ENCODE data around the gene PLIN4. TPM values are rescaled to one million over a fixed set of nuclear protein-coding genes. Genes with fewer than 3 reads are reported as not detected.
A peak's percentile ranks its signal among the peaks of the same experiment; 100 is the strongest.

Gene PLIN4
- total RNA-seq, 4 donors from 2014 or later = 1.3 to 6.6 (median 3.7) TPM

DNA sequence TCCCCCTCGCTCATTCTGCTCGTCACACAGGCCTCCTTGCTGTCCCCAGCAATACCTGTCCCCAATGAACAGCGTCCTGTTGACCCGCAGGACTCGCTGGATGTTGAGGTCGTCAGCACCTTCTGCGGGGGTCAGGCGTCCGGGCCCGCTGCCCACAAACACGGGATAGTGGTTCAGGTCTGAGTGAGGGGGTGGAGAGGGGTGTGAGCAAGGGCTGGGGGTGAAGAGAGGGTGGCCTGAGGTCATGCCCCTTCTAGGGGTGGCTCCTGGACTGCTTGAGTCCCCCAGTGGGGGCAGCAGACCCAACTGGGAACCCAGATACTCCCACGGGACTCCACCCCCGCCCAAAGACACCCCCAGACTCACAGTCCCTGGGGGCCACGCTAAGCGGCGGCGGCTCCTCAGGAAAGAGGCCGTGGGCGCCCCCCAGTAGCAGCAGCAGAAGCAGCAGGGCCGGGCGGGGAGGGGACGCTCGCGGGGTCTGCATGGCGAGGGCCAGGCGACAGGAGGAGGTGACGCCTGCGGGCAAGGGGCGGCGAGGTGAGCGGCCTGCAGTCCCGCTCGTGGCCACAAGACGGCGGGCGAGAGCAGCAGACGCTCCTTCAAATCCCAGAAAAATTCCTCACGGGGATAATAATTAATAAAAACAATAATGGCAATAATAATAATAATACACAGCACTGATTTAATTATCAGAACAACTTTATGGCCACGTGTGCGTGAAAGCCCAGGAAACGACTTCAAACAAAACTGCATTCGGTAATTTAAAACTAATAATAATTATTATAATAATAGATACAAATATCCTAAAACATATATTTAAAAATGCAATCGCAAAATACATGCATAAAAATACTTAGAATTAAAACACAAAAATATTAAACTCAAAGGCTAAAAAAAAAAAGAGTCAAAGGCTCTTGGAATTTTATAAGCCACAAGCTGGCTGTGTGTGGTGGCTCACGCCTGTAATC, 40.0 kb upstream of the PLIN4 start:
- WGBS, 2 donors = 26 to 28% methylated on average over 42 to 44 of the region's 44 CpGs
- Histone ChIP-seq H3K4me3 (replicated peaks in 1 of 3) (peak overlapping the region in 1 of 3 donors; percentile 13), H3K36me3 (no peaks in the 10 kb centered on the region), H3K27ac (no peak overlapping the region), H3K27me3 (no peaks in the 10 kb centered on the region), H3K4me1 (no peaks in the 10 kb centered on the region), H3K9me3 (no peaks in the 10 kb centered on the region)
- intact Hi-C loops (cut with DNase I) = loop anchor here (5.0 kb wide), 1 partner anchor 79 kb away; the partner anchor contains the start of gene TNFAIP8L1
- TF ChIP-seq, protein P1, sequence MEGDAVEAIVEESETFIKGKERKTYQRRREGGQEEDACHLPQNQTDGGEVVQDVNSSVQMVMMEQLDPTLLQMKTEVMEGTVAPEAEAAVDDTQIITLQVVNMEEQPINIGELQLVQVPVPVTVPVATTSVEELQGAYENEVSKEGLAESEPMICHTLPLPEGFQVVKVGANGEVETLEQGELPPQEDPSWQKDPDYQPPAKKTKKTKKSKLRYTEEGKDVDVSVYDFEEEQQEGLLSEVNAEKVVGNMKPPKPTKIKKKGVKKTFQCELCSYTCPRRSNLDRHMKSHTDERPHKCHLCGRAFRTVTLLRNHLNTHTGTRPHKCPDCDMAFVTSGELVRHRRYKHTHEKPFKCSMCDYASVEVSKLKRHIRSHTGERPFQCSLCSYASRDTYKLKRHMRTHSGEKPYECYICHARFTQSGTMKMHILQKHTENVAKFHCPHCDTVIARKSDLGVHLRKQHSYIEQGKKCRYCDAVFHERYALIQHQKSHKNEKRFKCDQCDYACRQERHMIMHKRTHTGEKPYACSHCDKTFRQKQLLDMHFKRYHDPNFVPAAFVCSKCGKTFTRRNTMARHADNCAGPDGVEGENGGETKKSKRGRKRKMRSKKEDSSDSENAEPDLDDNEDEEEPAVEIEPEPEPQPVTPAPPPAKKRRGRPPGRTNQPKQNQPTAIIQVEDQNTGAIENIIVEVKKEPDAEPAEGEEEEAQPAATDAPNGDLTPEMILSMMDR (IDR thresholded peaks at IDR 0.05) = peak in 5 of 6 experiments; percentile 66 to 100 (median 94)
- TF ChIP-seq POLR2A (IDR thresholded peaks at IDR 0.05) = no peak
- peak in 1 of 2 donors; percentile 20 for DNase-seq

DNA sequence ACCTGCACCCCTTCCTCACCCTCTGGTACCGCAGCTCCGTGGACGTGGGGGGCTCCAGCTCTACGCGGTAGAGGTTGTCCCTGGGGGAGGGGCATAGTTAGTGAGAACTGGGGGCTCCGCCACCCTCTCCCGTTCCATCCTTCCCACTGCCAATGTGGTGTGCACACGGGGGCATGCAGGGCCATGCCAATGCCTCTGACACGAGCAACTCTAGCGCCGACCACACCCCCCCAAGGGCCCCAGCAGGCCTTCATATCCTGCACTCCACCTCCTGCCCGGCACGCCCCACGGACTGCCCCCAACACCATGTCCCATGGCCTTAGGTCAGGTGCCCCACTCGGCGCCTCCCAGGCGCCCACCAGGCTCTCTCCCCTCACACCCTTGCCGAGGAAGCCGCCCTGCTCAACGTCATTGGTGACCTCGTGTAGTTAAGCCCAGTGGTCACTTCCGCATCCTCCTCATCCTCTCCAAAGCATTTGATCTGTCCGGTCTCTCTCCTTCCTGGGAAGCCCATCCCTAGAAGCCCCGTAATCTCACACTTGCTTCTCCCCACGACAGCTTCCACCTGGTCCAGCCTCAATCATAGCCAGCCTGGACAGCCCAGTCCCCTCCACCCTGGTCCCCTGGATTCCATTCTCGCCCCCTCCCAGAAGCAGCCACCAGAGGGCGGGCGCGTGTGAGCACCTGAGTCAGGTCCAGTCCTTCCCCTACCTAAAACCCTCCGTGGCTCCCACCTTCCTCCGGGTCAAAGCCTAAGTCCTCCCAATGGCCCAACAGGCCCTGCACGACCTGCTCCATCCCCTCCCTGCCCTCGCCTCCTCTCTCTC, 39.1 kb upstream of the PLIN4 start:
- 88% methylated on average over 29 to 33 of the region's 33 CpGs for WGBS, 2 donors
- Histone ChIP-seq H3K9me3 (no peaks in the 10 kb centered on the region), H3K36me3 (no peaks in the 10 kb centered on the region), H3K27ac (no peak overlapping the region), H3K4me1 (no peaks in the 10 kb centered on the region), H3K27me3 (no peaks in the 10 kb centered on the region), H3K4me3 (replicated peaks in 1 of 3) (peak overlapping the region in 1 of 3 donors; percentile 13)
- intact Hi-C loops (cut with DNase I) = loop anchor here (5.0 kb wide), 1 partner anchor 80 kb away; the partner anchor contains the start of gene TNFAIP8L1
- no peak for TF ChIP-seq POLR2A (IDR thresholded peaks at IDR 0.05)
- TF ChIP-seq, protein P1 (IDR thresholded peaks at IDR 0.05) = no peak
- DNase-seq = no peak

DNA sequence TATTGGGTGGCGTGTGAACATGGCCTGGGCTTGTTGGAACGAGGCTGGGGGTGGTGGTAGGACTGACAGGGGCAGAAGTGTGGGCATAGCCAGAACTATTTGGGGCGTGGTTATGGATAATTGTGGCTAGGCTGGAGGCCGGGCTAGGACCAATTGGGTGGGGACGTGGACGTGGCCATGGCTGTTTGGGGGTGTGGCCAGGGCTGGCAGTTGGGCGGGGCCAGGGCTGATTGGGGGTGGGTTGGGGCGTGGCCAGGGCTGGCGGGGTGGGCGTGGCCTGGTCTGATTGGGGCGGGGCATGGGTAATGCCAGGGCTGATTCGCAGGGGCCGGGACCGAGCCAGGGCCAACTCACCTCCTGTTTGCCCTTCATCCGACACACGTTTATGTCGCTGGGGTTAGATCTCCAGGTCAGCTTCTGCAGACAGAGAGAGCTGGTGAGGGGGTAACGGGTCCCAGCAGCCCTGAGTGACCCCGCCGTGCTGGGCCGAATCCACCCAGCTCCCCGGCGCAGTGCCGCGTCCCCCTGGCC, 38.4 kb upstream of the PLIN4 start:
- TF ChIP-seq, protein P1 (IDR thresholded peaks at IDR 0.05) = no peak
- TF ChIP-seq POLR2A (IDR thresholded peaks at IDR 0.05) = no peak
- intact Hi-C loops (cut with DNase I) = loop anchor here (5.0 kb wide), 1 partner anchor 81 kb away; the partner anchor contains the start of gene TNFAIP8L1
- no peak for DNase-seq
- Histone ChIP-seq H3K4me3 (replicated peaks in 1 of 3) (no peak overlapping the region), H3K27ac (no peak overlapping the region), H3K9me3 (no peaks in the 10 kb centered on the region), H3K27me3 (no peaks in the 10 kb centered on the region), H3K4me1 (no peaks in the 10 kb centered on the region), H3K36me3 (no peaks in the 10 kb centered on the region)
- 88 to 91% methylated on average over 14 to 24 of the region's 25 CpGs for WGBS, 2 donors

DNA sequence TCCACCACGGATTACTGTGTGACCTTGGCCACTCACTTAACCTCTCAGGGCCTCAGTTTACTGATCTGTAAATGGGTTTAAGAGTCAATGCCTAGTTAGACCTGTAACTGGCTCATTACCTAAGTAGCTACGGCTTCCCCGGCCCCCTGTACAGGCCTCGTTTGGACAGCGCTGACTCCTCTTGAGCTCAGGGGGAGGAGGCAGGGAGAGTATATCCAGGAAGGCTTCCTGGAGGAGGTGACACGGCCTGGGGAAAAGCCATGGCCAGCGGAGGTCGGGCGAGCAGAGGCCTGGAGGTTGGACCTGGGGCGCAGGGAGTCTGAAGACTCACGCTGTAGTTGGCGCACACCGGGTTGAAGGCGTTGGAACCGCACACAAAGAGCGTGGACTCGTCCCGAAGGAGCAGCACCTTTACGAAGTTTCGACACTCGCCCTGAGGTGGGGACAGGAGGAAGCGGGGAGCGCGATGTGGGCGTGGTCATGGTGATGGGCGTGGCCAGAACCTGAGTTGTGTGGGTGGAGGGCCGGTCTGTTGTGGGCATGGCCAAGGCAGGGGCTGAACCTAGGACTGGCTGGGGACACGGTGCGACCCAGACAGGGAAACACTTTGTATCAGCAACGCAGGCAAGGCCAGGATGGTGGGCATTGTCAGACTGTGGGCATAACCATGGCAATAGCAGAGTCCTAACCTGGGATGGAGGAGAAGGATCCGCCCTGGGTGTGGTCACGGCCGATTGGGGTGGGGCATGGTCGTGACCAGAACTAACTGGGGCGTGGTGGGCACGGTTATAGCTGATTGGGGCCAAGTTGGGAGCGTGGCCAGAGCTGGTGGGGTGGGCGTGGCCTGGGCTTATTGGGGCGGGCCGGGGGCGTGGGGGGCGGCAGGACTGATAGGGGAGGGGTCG, 37.6 kb upstream of the PLIN4 start:
- H3K4me3 ChIP-seq (replicated peaks in 1 of 3) = no peak overlapping the region
- H3K27me3 ChIP-seq = no peaks in the 10 kb centered on the region
- no peak for DNase-seq
- no peak overlapping the region for H3K27ac ChIP-seq
- H3K4me1 ChIP-seq = no peaks in the 10 kb centered on the region
- intact Hi-C loops (cut with DNase I) = loop anchor here (5.0 kb wide), 1 partner anchor 81 kb away; the partner anchor contains the start of gene TNFAIP8L1
- 84 to 85% methylated on average over 43 of the region's 43 CpGs for WGBS, 2 donors
- TF ChIP-seq, protein P1 (IDR thresholded peaks at IDR 0.05) = no peak
- no peak for TF ChIP-seq POLR2A (IDR thresholded peaks at IDR 0.05)
- H3K9me3 ChIP-seq = no peaks in the 10 kb centered on the region
- H3K36me3 ChIP-seq = no peaks in the 10 kb centered on the region
